SJSA1 (cell line): Measurements from ENCODE around the gene SHROOM3. TPM values are rescaled to one million over a fixed set of nuclear protein-coding genes. Genes with fewer than 3 reads are reported as not detected.

Experiments used
- DNase-seq, 2 experiments: peaks; one replicate each; pipeline ENCODE4 v3.0.0-alpha.2; 2015 to 2020; ENCODE audit warnings: low spot score in 2 of 2, low read depth in 1 of 2
- H3K27ac ChIP-seq: fragments of 250-450 bp; sonication (Bioruptor Pico); 2 replicates; pipeline ENCODE4 v1.5.1; 2020; ENCODE audit warnings: mild to moderate bottlenecking, moderate library complexity
- H3K27me3 ChIP-seq: fragments of 250-450 bp; sonication (Bioruptor Pico); replicated peaks from 2 replicates; pipeline ENCODE4 v1.5.1; 2020; ENCODE audit warnings: mild to moderate bottlenecking, moderate library complexity
- H3K36me3 ChIP-seq: fragments of 250-450 bp; sonication (Bioruptor Pico); 2 replicates; pipeline ENCODE4 v1.5.1; 2020; ENCODE audit warnings: mild to moderate bottlenecking
- H3K4me1 ChIP-seq: fragments of 250-450 bp; sonication (Bioruptor Pico); replicated peaks from 2 replicates; pipeline ENCODE4 v1.6.1; 2021; ENCODE audit warnings: mild to moderate bottlenecking
- H3K4me3 ChIP-seq: fragments of 250-450 bp; sonication (Bioruptor Pico); 2 replicates; pipeline ENCODE4 v1.5.1; 2020; ENCODE audit warnings: mild to moderate bottlenecking
- H3K9me3 ChIP-seq: fragments of 250-450 bp; sonication (Bioruptor Pico); replicated peaks from 2 replicates; pipeline ENCODE4 v1.5.1; 2020; ENCODE audit warnings: mild to moderate bottlenecking
- total RNA-seq: library from RNA; depleted of rRNA; stranded (reverse); fragments of >200 nt; shearing (Covaris generic); gene quantifications from 2 replicates; pipeline ENCODE4 v1.2.3, GENCODE V29; 2014

Gene SHROOM3
- total RNA-seq, 1 experiment from 2014 or later, result 18.7 TPM

GRCh38 chr4:76703123-76703490 is 268.1 kb downstream of the SHROOM3 start:
- DNase-seq, result peak in 1 of 2 experiments; percentile 57
- peak overlapping the region; percentile 61 for H3K27ac ChIP-seq
- H3K36me3 ChIP-seq, result no peaks in the 10 kb centered on the region
- H3K27me3 ChIP-seq, result no peaks in the 10 kb centered on the region
- H3K4me3 ChIP-seq, result no peak overlapping the region
- H3K4me1 ChIP-seq, result peaks cover 40% of the 10 kb centered on the region
- no peaks in the 10 kb centered on the region for H3K9me3 ChIP-seq

DNA sequence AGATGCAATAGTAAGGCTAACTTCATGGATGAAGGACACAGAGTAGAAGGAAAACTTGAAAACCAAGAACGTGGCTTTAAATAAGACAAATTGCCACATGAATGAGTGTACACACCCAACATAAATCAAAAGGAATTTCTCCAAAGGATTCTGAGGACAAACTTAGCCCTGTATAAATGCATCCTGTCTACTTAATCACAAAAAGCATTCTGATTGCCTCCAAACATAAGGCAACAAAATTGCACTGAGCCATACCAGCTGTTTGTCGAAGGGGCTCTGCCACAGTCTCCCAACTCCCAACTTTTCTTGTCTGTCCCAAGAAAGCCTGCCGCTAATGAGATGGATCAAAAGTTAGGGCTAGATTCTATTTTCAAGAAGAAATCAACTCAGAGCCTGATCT is 268.6 kb downstream of the SHROOM3 start:
- DNase-seq, result peak in 1 of 2 experiments; percentile 55
- Histone ChIP-seq H3K36me3 (no peaks in the 10 kb centered on the region), H3K4me1 (peaks cover 44% of the 10 kb centered on the region), H3K27me3 (no peaks in the 10 kb centered on the region), H3K27ac (peak overlapping the region; percentile 61), H3K9me3 (no peaks in the 10 kb centered on the region), H3K4me3 (no peak overlapping the region)

- H3K27me3 ChIP-seq, result no peaks in the 10 kb centered on the region
- H3K27ac ChIP-seq, result peak overlapping the region; percentile 61
- DNase-seq, result peak; percentile 48 to 59
- H3K9me3 ChIP-seq, result no peaks in the 10 kb centered on the region
- no peaks in the 10 kb centered on the region for H3K36me3 ChIP-seq
- no peak overlapping the region for H3K4me3 ChIP-seq
- H3K4me1 ChIP-seq, result peaks cover 51% of the 10 kb centered on the region
These were observed 269.3 kb downstream of the SHROOM3 start for GRCh38 chr4:76704133-76704881.

- no peaks in the 10 kb centered on the region for H3K9me3 ChIP-seq
- H3K36me3 ChIP-seq, result 0 out of 2 replicates have a peak, but pooled peaks cover under 1% of the 10 kb centered on the region
- peak overlapping the region; percentile 61 for H3K27ac ChIP-seq
- peak in 1 of 2 experiments; percentile 40 for DNase-seq
- no peaks in the 10 kb centered on the region for H3K27me3 ChIP-seq
- H3K4me3 ChIP-seq, result no peak overlapping the region
- peaks cover 60% of the 10 kb centered on the region for H3K4me1 ChIP-seq
These were observed 270.4 kb downstream of the SHROOM3 start for GRCh38 chr4:76705472-76705871.

- no peak for DNase-seq
- Histone ChIP-seq H3K36me3 (peaks cover 10% of the 10 kb centered on the region; the same call in 1 of the 2 replicates), H3K4me3 (no peak overlapping the region), H3K4me1 (peaks cover 60% of the 10 kb centered on the region), H3K9me3 (no peaks in the 10 kb centered on the region), H3K27me3 (no peaks in the 10 kb centered on the region), H3K27ac (no peak overlapping the region)
These were observed 271.6 kb downstream of the SHROOM3 start for GRCh38 chr4:76706581-76706980.

GRCh38 chr4:76708971-76709771 is 274.1 kb downstream of the SHROOM3 start:
- H3K27me3 ChIP-seq, result no peaks in the 10 kb centered on the region
- H3K4me3 ChIP-seq, result no peak overlapping the region
- H3K9me3 ChIP-seq, result no peaks in the 10 kb centered on the region
- DNase-seq, result peak; percentile 60 to 62
- H3K4me1 ChIP-seq, result peaks cover 47% of the 10 kb centered on the region
- peaks cover 10% of the 10 kb centered on the region; the same call in 1 of the 2 replicates for H3K36me3 ChIP-seq
- peak overlapping the region; percentile 49 for H3K27ac ChIP-seq

DNA sequence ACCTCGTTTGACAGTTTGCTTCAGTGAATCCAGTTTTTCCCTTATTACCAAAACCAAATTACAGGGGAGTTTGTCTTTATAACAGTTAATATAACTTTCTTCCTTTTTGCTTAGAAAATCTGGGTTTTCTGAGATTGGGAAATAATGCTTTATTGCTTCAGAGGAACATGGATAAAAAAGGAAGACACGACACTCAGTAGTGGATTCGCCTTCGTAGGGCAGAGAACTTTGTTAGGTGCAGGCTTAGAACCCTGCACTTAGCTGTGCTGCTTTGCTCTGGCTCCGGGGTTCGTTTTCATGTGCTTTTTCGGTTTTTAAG is 274.7 kb downstream of the SHROOM3 start:
- no peak for DNase-seq
- peaks cover 10% of the 10 kb centered on the region; the same call in 1 of the 2 replicates for H3K36me3 ChIP-seq
- no peak overlapping the region for H3K27ac ChIP-seq
- peaks cover 42% of the 10 kb centered on the region for H3K4me1 ChIP-seq
- H3K27me3 ChIP-seq, result no peaks in the 10 kb centered on the region
- no peaks in the 10 kb centered on the region for H3K9me3 ChIP-seq
- no peak overlapping the region for H3K4me3 ChIP-seq

GRCh38 chr4:76712564-76712963 is 277.5 kb downstream of the SHROOM3 start:
- Histone ChIP-seq H3K36me3 (peaks cover 10% of the 10 kb centered on the region; the same call in 1 of the 2 replicates), H3K9me3 (no peaks in the 10 kb centered on the region), H3K27me3 (no peaks in the 10 kb centered on the region), H3K4me3 (no peak overlapping the region), H3K27ac (no peak overlapping the region), H3K4me1 (peaks cover 31% of the 10 kb centered on the region)
- no peak for DNase-seq

DNA sequence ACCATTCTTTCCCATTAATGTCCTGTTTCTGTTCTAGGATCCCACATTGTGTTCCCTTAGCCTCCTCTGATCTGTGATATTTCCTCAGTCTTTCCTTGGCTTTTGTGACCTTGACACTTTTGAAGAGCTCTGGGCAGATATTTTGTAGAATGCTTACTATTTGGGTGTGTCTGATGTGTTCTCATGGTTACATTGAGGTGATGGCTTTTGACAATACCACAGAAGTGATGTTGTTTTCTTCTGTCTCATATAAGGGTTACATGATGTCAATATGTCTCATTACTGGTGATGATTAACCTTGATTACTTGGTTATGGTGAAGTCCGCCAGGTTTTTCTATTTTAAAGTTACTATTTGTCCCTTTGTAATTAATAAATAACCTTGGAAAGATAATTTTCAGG is 279.2 kb downstream of the SHROOM3 start:
- H3K36me3 ChIP-seq, result peaks cover 10% of the 10 kb centered on the region; the same call in 1 of the 2 replicates
- H3K27me3 ChIP-seq, result no peaks in the 10 kb centered on the region
- peaks cover 21% of the 10 kb centered on the region for H3K4me1 ChIP-seq
- no peaks in the 10 kb centered on the region for H3K9me3 ChIP-seq
- no peak overlapping the region for H3K4me3 ChIP-seq
- DNase-seq, result no peak
- H3K27ac ChIP-seq, result no peak overlapping the region

DNA sequence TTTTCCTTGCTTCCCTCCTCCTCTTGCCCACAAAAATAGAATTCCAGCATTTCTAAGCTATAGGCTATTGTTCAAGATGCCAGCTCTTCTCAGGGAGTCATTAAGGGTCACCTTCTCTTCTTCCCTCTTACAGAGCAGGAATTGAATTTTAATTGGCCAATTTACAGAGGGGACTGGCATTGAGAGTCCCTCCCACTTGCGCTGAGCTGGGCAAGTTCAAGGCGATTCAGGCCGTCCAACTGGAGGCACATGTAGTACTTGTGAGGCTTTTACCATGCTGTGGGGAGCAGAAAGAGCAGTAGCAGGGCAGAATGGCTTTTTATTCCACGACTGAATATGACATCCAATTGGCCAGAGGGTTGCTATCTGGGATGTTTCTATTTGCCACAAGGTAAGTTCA is 281.0 kb downstream of the SHROOM3 start:
- Histone ChIP-seq H3K4me1 (peaks cover 12% of the 10 kb centered on the region), H3K27ac (no peak overlapping the region), H3K27me3 (no peaks in the 10 kb centered on the region), H3K36me3 (peaks cover 4% of the 10 kb centered on the region; the same call in 1 of the 2 replicates), H3K9me3 (no peaks in the 10 kb centered on the region), H3K4me3 (no peak overlapping the region)
- DNase-seq, result no peak

GRCh38 chr4:76716658-76717057 is 281.6 kb downstream of the SHROOM3 start:
- Histone ChIP-seq H3K36me3 (no peaks in the 10 kb centered on the region; the same call in 1 of the 2 replicates), H3K4me1 (peaks cover 12% of the 10 kb centered on the region), H3K27me3 (no peaks in the 10 kb centered on the region), H3K9me3 (no peaks in the 10 kb centered on the region), H3K27ac (no peak overlapping the region), H3K4me3 (no peak overlapping the region)
- no peak for DNase-seq

DNA sequence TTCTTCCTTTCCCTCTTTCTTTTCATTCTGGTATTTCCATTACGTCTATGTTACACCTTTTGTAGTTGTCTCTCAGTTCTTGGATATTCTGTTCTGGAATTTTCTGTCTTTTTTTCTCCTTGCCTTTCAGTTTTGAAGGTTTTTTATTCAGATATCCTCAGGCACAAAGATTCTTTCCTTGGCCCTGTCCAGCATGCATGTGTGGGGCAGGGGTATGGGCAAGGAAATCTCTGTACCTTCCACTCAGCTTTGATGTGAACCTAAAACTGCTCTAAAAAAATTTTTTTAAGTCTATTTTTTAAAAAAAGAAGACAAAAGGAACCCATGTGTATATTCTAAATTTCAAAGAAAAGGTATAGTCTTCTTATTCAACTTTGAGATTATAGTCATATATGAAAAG is 282.4 kb downstream of the SHROOM3 start:
- no peak for DNase-seq
- no peaks in the 10 kb centered on the region; the same call in 1 of the 2 replicates for H3K36me3 ChIP-seq
- no peaks in the 10 kb centered on the region for H3K27me3 ChIP-seq

DNA sequence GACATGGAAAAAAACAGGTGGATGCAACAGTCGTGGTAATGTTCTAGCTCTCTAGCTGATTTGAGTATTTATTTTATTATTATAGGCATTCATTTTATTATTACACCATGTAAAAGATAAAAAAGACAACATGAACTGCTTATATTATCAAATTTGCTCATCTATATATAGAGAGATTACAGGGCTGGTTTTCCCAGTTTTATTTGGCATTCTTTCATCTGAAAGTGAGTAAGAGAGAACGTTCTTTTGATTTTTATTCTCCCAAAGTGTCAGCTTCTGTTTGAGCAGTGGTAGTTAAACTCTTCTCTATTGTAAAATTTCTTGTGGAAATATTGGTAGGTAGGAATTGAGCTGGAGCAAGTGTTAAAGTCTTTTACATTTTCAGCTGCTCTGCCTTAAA is 283.0 kb downstream of the SHROOM3 start:
- Histone ChIP-seq H3K36me3 (no peaks in the 10 kb centered on the region; the same call in 1 of the 2 replicates), H3K27me3 (no peaks in the 10 kb centered on the region), H3K27ac (no peak overlapping the region), H3K4me3 (no peak overlapping the region), H3K9me3 (no peaks in the 10 kb centered on the region), H3K4me1 (peaks cover 13% of the 10 kb centered on the region)
- no peak for DNase-seq

More for the DNA sequence above, 282.4 kb downstream of the SHROOM3 start:
- Histone ChIP-seq H3K27ac (no peak overlapping the region), H3K9me3 (no peaks in the 10 kb centered on the region), H3K4me3 (no peak overlapping the region), H3K4me1 (peaks cover 12% of the 10 kb centered on the region)

DNA sequence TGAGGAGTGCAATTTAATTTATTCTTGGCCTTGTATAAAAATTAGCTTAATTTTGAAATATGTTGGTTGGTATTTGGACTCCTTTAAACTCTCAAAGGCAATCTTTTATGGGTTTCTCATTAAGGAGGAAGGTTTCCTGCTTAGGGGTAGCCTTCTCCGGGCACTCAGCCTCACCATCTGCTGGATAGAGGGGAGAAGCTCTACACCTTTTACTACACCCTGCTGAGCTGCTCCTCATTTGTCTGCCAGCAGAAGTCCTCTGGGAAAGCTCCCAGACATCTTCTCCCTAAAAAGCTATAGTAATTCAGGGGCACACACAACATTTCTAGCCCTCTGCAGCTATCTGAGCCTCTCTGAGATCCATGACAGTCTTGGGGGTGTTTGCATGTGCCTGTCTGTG is 283.8 kb downstream of the SHROOM3 start:
- H3K4me3 ChIP-seq, result no peak overlapping the region
- no peak overlapping the region for H3K27ac ChIP-seq
- no peak for DNase-seq
- H3K36me3 ChIP-seq, result no peaks in the 10 kb centered on the region; the same call in 1 of the 2 replicates
- no peaks in the 10 kb centered on the region for H3K9me3 ChIP-seq
- H3K27me3 ChIP-seq, result no peaks in the 10 kb centered on the region
- peaks cover 19% of the 10 kb centered on the region for H3K4me1 ChIP-seq
